ENCODE results near the gene HKDC1.

- TF ChIP-seq, protein P1, sequence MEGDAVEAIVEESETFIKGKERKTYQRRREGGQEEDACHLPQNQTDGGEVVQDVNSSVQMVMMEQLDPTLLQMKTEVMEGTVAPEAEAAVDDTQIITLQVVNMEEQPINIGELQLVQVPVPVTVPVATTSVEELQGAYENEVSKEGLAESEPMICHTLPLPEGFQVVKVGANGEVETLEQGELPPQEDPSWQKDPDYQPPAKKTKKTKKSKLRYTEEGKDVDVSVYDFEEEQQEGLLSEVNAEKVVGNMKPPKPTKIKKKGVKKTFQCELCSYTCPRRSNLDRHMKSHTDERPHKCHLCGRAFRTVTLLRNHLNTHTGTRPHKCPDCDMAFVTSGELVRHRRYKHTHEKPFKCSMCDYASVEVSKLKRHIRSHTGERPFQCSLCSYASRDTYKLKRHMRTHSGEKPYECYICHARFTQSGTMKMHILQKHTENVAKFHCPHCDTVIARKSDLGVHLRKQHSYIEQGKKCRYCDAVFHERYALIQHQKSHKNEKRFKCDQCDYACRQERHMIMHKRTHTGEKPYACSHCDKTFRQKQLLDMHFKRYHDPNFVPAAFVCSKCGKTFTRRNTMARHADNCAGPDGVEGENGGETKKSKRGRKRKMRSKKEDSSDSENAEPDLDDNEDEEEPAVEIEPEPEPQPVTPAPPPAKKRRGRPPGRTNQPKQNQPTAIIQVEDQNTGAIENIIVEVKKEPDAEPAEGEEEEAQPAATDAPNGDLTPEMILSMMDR (IDR thresholded peaks at IDR 0.05; ENCODE audit: insufficient read depth, low read length, poor library complexity, severe bottlenecking), result no peak
- no peak for TF ChIP-seq EZH2phosphoT487 (conservative IDR thresholded peaks at IDR 0.05; ENCODE audit: low read length)
Measured at GRCh38 chr10:69215405-69216171, 4.5 kb upstream of the HKDC1 start.
